Activated CD4-positive, alpha-beta T cell treated with anti-CD3 and anti-CD28 coated beads, Interleukin-2, Interleukin-6, amounts not matched to agents 100 ng/mL and 50 ng/mL, durations not matched to agents 16 hours and 8 hours (primary cell): ENCODE data around the gene SART3.
"Not testable (repeated sequence)": the region's sequence is repeated elsewhere in the genome, so short reads cannot be mapped to it uniquely, and the experiment has no call there.

ENCODE experiments used
- DNase-seq: peaks from one replicate; pipeline ENCODE4 v3.0.0-alpha.2; 2020

SART3 gene

GRCh38 chr12:108578813-108579212 lies 17.8 kb upstream of the SART3 start:
- no peak for DNase-seq

GRCh38 chr12:108578264-108578663 lies 17.3 kb upstream of the SART3 start:
- DNase-seq: no peak

GRCh38 chr12:108577458-108577857 lies 16.5 kb upstream of the SART3 start:
- no peak for DNase-seq

- no peak for DNase-seq
Observed at GRCh38 chr12:108576660-108577234, 15.8 kb upstream of the SART3 start.

- no peak for DNase-seq
Observed at GRCh38 chr12:108575199-108575912, 14.4 kb upstream of the SART3 start.

GRCh38 chr12:108574276-108574675 lies 13.3 kb upstream of the SART3 start:
- not testable (repeated sequence) for DNase-seq

GRCh38 chr12:108573317-108573716 lies 12.3 kb upstream of the SART3 start:
- peak; percentile 83 for DNase-seq

GRCh38 chr12:108572166-108572790 lies 11.3 kb upstream of the SART3 start:
- DNase-seq: peak; percentile 28

GRCh38 chr12:108571609-108572165 lies 10.7 kb upstream of the SART3 start:
- DNase-seq: no peak

- DNase-seq: peak; percentile 26
Observed at GRCh38 chr12:108570743-108571608, 10.0 kb upstream of the SART3 start.

GRCh38 chr12:108568338-108569154 lies 7.6 kb upstream of the SART3 start:
- DNase-seq: peak; percentile 92

GRCh38 chr12:108567406-108568337 lies 6.7 kb upstream of the SART3 start:
- DNase-seq: no peak

- DNase-seq: no peak
Observed at GRCh38 chr12:108566452-108566851, 5.5 kb upstream of the SART3 start.

- DNase-seq: peak; percentile 66
Observed at GRCh38 chr12:108565976-108566375, 5.0 kb upstream of the SART3 start.

- no peak for DNase-seq
Observed at GRCh38 chr12:108565146-108565545, 4.2 kb upstream of the SART3 start.

- DNase-seq: no peak
Observed at GRCh38 chr12:108564724-108565123, 3.8 kb upstream of the SART3 start.

GRCh38 chr12:108563804-108564151 lies 2.8 kb upstream of the SART3 start:
- no peak for DNase-seq

- DNase-seq: peak; percentile 92
Observed at GRCh38 chr12:108563136-108563803, 2.3 kb upstream of the SART3 start.

GRCh38 chr12:108562348-108563135 lies 1.6 kb upstream of the SART3 start, which contains the start of gene ISCU:
Gene ISCU, plus strand, starts transcription at chr12:108562596. Its CDS starts 27 bp downstream, at chr12:108562623.
- peak; percentile 99 for DNase-seq
